Measurements from ENCODE around the gene KAT8.
"Not testable (repeated sequence)": the region's sequence is repeated elsewhere in the genome, so short reads cannot be mapped to it uniquely, and the experiment has no call there.

KAT8 gene

GRCh38 chr16:31133046-31133501 is 15.6 kb downstream of the KAT8 start:
- DNase-seq = no peak

DNA sequence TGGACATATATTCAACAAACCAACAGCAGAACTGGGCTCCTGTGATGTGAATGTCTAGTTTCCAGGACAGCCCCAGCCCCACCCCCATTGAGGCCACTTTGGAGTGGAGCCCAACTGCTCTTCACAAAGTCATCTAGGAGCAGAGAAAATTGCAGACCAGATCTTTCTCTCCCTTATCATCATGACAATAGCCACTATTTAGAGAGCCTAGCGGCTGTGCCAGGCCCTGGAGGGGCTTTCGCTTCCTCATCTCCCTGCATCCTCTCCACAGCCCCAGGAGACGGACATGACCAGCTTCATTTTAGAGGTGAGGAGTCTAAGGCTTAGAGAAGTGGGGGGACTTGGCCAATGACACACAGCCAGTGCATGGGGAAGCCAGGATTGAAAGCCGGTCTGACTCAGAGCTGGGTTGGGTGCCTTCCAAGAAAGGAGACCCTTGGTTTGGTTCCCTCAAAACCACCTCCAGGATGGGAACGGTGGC is 16.7 kb downstream of the KAT8 start:
- DNase-seq = no peak

GRCh38 chr16:31134625-31135534 is 17.4 kb downstream of the KAT8 start:
- DNase-seq = no peak

- DNase-seq = no peak
Measured at GRCh38 chr16:31135535-31136286, 18.2 kb downstream of the KAT8 start, which contains the start of gene PRSS8. Gene PRSS8, minus strand, starts transcription at chr16:31135727. Its CDS starts 229 bp downstream, at chr16:31135498.

DNA sequence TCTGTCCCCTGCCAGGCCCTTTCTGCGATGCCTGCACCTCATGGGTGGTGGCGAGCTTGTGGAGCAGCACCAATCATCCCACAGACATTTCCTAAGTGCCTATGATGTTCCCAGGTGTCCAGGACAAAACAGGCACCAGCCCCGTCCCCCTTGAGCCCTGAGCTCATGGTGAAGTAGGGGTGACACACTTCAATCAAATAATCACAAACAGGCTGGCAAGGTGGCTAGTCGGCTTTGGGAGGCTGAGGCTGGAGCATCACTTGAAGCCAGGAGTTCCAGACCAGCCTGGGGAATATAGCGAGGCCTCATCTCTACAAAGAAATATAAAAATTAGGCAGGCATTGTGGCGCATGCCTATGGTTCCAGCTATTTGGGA is 18.8 kb downstream of the KAT8 start:
- no peak for DNase-seq

DNA sequence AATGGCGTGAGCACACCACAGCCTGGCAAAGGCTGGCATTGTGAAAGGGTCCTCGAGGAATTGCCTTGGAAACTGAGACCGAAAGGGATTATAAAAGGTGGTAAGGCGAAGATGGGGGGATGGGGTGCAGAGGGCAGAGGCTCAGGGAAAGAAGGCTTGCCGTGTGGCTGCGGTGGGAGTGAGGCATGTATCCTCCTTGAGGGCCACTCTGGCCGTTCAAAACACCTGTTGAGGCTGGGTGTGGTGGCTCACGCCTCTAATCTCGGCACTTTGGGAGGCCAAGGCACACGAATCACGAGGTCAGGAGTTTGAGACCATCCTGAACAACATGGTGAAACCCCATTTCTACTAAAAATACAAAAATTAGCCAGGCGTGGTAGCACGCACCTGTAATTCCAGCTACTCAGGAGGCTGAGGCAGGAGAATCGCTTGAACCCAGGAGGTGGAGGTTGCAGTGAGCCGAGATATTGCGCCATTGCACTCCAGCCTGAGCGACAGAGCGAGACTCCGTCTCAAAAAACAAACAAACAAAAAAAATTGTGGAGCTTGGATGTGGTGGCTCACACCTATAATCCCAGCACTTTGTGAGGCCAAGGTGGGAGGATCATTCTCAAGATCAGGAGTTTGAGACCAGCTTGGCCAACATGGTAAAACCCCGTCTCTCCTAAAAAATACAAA is 19.5 kb downstream of the KAT8 start:
- not testable (repeated sequence) for DNase-seq

DNA sequence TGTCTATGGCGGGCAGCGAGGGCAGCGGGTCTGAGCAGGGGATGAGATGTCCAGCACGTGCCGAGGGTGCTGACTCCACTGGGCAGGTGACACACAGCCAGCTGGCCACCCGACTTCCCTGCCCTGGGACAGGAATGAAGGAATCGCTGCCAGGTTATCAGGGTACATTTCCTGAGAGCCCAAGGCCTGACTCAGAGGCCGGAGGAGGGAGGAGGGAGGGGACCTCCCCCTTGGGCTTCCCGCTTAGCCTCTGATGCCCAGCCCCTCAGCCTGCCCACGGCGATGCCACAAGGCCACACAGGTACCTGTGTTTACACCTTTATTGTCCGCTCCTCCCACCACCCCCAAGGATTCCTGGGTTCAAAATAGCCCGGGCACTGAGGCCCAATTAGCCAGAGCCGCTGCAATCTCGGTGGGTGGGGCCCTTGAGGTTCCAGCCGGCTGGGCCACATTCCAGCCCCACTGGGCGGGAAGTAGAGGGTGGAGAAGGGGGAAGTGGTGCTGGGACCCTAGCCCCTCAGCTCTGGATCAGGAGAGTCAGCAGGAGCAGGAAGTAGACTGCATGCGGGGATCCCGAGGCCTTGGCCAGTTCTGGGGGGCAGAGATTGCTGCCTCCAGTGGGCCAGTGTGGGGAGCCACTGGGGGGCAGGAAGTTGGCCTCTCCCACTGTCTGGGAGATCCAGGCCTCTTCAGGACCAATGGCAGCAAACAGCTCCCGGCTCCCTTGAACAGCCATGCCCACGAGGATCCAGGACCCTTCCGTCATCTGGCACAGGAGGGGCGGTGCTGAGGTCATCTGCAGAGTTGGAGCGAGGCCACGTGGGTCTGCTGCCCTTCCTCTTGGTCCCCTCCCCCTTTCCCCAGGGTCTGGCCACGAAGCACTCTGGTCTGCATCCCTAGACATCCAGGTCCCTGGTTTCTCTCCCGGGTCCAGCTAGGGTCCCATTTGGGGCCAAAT is 21.4 kb downstream of the KAT8 start:
- no peak for DNase-seq

GRCh38 chr16:31141071-31141469 is 23.6 kb downstream of the KAT8 start:
- DNase-seq = not testable (repeated sequence)

- no peak for DNase-seq
Measured at GRCh38 chr16:31141489-31142108, 24.1 kb downstream of the KAT8 start.

- DNase-seq = peak; percentile 99
Measured at GRCh38 chr16:31142109-31143010, 24.9 kb downstream of the KAT8 start.

GRCh38 chr16:31143011-31143693 is 25.7 kb downstream of the KAT8 start:
- DNase-seq = no peak

GRCh38 chr16:31143694-31144148 is 26.3 kb downstream of the KAT8 start:
- DNase-seq = no peak

DNA sequence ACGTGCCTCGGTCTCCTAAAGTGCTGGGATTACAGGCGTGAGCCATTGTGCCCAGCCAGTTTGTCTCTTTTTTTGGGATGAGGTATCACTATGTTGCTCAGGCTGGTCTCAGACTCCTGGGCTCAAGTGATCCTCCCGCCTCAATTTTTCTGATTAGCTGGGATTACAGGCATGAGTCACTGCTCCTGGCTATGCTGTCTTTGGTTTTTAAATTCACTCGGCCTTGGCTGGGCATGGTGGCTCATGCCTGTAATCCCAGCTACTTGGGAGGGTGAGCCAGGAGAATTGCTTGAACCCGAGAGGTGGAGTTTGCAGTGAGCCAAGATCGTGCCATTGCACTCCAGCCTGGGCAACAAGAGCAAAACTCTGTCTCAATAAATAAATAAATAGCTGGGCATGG is 27.0 kb downstream of the KAT8 start:
- DNase-seq = not testable (repeated sequence)

GRCh38 chr16:31145398-31145990 is 28.0 kb downstream of the KAT8 start:
- no peak for DNase-seq

DNA sequence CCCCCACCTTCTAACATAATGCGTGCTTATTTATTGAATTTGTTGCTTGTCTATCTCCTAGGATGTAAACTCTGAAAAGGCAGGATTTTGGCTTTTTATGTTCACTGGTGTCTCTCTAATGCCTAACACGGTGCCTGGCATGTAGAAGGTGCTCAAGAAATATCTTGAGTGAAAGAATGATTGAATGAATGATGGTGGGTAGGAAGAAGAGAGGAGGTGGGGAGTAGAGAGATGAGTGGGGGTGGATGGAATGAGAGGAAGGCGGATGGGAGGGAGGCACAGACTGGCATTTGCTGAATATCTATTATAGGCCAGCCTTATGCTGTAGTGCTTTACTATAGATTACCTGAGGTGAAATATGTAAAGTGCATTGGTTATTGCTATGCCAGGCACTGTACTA is 30.1 kb downstream of the KAT8 start:
- no peak for DNase-seq

- peak; percentile 17 for DNase-seq
Measured at GRCh38 chr16:31148281-31148728, 30.8 kb downstream of the KAT8 start.

DNA sequence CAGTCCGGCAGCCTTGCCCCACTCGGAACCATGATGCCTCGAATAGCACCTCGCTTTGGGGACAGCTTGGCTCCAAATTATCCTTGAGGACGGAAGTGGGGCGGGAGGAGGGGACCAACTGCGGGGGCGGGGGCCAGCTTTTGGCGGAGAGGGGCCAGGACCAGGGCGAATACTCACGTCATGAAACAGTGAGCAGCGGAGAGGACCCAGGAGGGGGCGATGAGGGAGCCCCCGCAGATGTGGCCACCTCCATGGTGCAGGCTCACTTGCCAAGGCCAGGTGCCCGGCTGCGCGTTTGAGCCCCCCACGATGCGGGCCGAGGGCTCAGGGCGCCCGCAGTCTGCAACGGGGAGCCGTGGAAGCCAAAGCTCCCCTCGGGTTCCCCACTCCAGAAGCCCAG is 31.4 kb downstream of the KAT8 start:
- no peak for DNase-seq

DNA sequence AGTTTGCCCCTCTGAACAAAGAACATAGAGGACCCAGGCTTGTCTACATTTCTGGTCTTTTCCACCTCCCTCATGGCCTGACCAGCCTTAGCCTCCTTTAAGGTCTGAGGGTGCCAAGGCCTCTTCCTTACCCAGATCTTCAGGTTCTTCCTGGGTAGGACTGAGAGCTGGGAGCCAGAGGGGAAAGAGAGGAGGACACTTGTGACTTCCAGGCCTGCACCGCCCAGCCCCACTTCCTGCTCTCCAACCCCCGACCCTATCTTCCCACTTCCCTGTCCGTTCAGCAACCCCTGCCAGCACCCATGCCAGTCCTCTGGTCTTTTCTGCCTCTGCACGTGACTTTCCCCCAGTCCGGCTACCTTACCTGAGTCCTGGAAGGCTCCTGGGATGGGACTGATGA is 31.9 kb downstream of the KAT8 start:
- DNase-seq = no peak
